Measurements from ENCODE around the gene MVB12B.

MVB12B gene

GRCh38 chr9:126401107-126401506 is 74.5 kb downstream of the MVB12B start:
- in situ Hi-C loops (cut with MboI; ENCODE audit: low sequenced_read_pairs): no loop called here

GRCh38 chr9:126401581-126401980 is 75.0 kb downstream of the MVB12B start:
- in situ Hi-C loops (cut with MboI; ENCODE audit: low sequenced_read_pairs): no loop called here

GRCh38 chr9:126403397-126403796 is 76.8 kb downstream of the MVB12B start:
- in situ Hi-C loops (cut with MboI; ENCODE audit: low sequenced_read_pairs): no loop called here

GRCh38 chr9:126404459-126404858 is 77.8 kb downstream of the MVB12B start:
- in situ Hi-C loops (cut with MboI; ENCODE audit: low sequenced_read_pairs): no loop called here

GRCh38 chr9:126406075-126406667 is 79.5 kb downstream of the MVB12B start:
- in situ Hi-C loops (cut with MboI; ENCODE audit: low sequenced_read_pairs): no loop called here

GRCh38 chr9:126407114-126407870 is 80.7 kb downstream of the MVB12B start:
- in situ Hi-C loops (cut with MboI; ENCODE audit: low sequenced_read_pairs): no loop called here

- in situ Hi-C loops (cut with MboI; ENCODE audit: low sequenced_read_pairs): no loop called here
These were observed 81.4 kb downstream of the MVB12B start for GRCh38 chr9:126408004-126408403.

- in situ Hi-C loops (cut with MboI; ENCODE audit: low sequenced_read_pairs): no loop called here
These were observed 83.6 kb downstream of the MVB12B start for GRCh38 chr9:126410229-126410628.

- in situ Hi-C loops (cut with MboI; ENCODE audit: low sequenced_read_pairs): no loop called here
These were observed 84.8 kb downstream of the MVB12B start for GRCh38 chr9:126411225-126411947.

- in situ Hi-C loops (cut with MboI; ENCODE audit: low sequenced_read_pairs): no loop called here
These were observed 85.3 kb downstream of the MVB12B start for GRCh38 chr9:126411948-126412284.

GRCh38 chr9:126412905-126413304 is 86.3 kb downstream of the MVB12B start:
- in situ Hi-C loops (cut with MboI; ENCODE audit: low sequenced_read_pairs): no loop called here

GRCh38 chr9:126413391-126414068 is 86.9 kb downstream of the MVB12B start:
- in situ Hi-C loops (cut with MboI; ENCODE audit: low sequenced_read_pairs): no loop called here

- in situ Hi-C loops (cut with MboI; ENCODE audit: low sequenced_read_pairs): no loop called here
These were observed 89.2 kb downstream of the MVB12B start for GRCh38 chr9:126415741-126416370.

GRCh38 chr9:126417043-126417442 is 90.4 kb downstream of the MVB12B start:
- in situ Hi-C loops (cut with MboI; ENCODE audit: low sequenced_read_pairs): no loop called here

- in situ Hi-C loops (cut with MboI; ENCODE audit: low sequenced_read_pairs): no loop called here
These were observed 91.1 kb downstream of the MVB12B start for GRCh38 chr9:126417684-126418083.

- in situ Hi-C loops (cut with MboI; ENCODE audit: low sequenced_read_pairs): no loop called here
These were observed 92.0 kb downstream of the MVB12B start for GRCh38 chr9:126418608-126419007.

- in situ Hi-C loops (cut with MboI; ENCODE audit: low sequenced_read_pairs): no loop called here
These were observed 92.8 kb downstream of the MVB12B start for GRCh38 chr9:126419475-126419874.

- in situ Hi-C loops (cut with MboI; ENCODE audit: low sequenced_read_pairs): no loop called here
These were observed 93.5 kb downstream of the MVB12B start for GRCh38 chr9:126420135-126420534.

- in situ Hi-C loops (cut with MboI; ENCODE audit: low sequenced_read_pairs): no loop called here
These were observed 94.3 kb downstream of the MVB12B start for GRCh38 chr9:126420643-126421564.

Data from HL-60/S4 treated with retinoic acid at 250 ng/mL for 4 days and 3 days (cell line).